GM18909 (cell line): Measurements from ENCODE around the gene OR51V1.
"Not testable (repeated sequence)": the region's sequence is repeated elsewhere in the genome, so short reads cannot be mapped to it uniquely, and the experiment has no call there.

Source experiments
- ATAC-seq: cut with Tn5 transposase; IDR thresholded peaks from one replicate; pipeline ENCODE4 v1.9.1; 2021; ENCODE audit warnings: mild to moderate bottlenecking; ENCODE audit not compliant: unreplicated experiment, poor library complexity

The OR51V1 gene

GRCh38 chr11:5200582-5200981 is at the start of gene OR51V1:
OR51V1 (minus strand) TSS chr11:5200682; CDS start chr11:5200682, 0 bp downstream.
- no peak for ATAC-seq

GRCh38 chr11:5249807-5250396 is 49.4 kb upstream of the OR51V1 start, which contains the start of gene HBG1:
HBG1 (minus strand) TSS chr11:5249857; CDS start chr11:5249804, 53 bp downstream.
- not testable (repeated sequence) for ATAC-seq

GRCh38 chr11:5248498-5248897 is 48.0 kb upstream of the OR51V1 start:
- not testable (repeated sequence) for ATAC-seq

- no peak for ATAC-seq
Observed at GRCh38 chr11:5247472-5248192, 47.1 kb upstream of the OR51V1 start.

- no peak for ATAC-seq
Observed at GRCh38 chr11:5246772-5247471, 46.4 kb upstream of the OR51V1 start.

GRCh38 chr11:5245155-5245554 is 44.7 kb upstream of the OR51V1 start:
- ATAC-seq: no peak

GRCh38 chr11:5243816-5244180 is 43.3 kb upstream of the OR51V1 start:
- ATAC-seq: no peak

- ATAC-seq: peak; percentile 69
Observed at GRCh38 chr11:5242933-5243815, 42.7 kb upstream of the OR51V1 start.

GRCh38 chr11:5242208-5242607 is 41.7 kb upstream of the OR51V1 start:
- ATAC-seq: no peak

- no peak for ATAC-seq
Observed at GRCh38 chr11:5241458-5241857, 41.0 kb upstream of the OR51V1 start.

- ATAC-seq: no peak
Observed at GRCh38 chr11:5240458-5240857, 40.0 kb upstream of the OR51V1 start.

GRCh38 chr11:5240056-5240455 is 39.6 kb upstream of the OR51V1 start:
- ATAC-seq: no peak

GRCh38 chr11:5239046-5239445 is 38.6 kb upstream of the OR51V1 start:
- ATAC-seq: no peak

GRCh38 chr11:5238486-5238885 is 38.0 kb upstream of the OR51V1 start:
- ATAC-seq: no peak

- no peak for ATAC-seq
Observed at GRCh38 chr11:5237420-5237819, 36.9 kb upstream of the OR51V1 start.

- ATAC-seq: no peak
Observed at GRCh38 chr11:5235364-5236095, 35.0 kb upstream of the OR51V1 start.

GRCh38 chr11:5234381-5234834 is 33.9 kb upstream of the OR51V1 start, which contains the start of gene HBD:
HBD (minus strand) TSS chr11:5234483; CDS start chr11:5234433, 50 bp downstream.
- peak; percentile 88 for ATAC-seq

GRCh38 chr11:5233307-5233706 is 32.8 kb upstream of the OR51V1 start:
- no peak for ATAC-seq

GRCh38 chr11:5232821-5233220 is 32.3 kb upstream of the OR51V1 start:
- no peak for ATAC-seq

GRCh38 chr11:5232176-5232575 is 31.7 kb upstream of the OR51V1 start:
- ATAC-seq: no peak
